GM18519 (cell line): ENCODE results near the gene TRAK1.

Experiments
- ATAC-seq: cut with Tn5 transposase; IDR thresholded peaks from one replicate; pipeline ENCODE4 v1.9.1; 2021; ENCODE audit warnings: mild to moderate bottlenecking, moderate library complexity; ENCODE audit not compliant: unreplicated experiment, low FRiP score

TRAK1 gene

GRCh38 chr3:42267878-42268277 is 176.7 kb downstream of the TRAK1 start:
- ATAC-seq: no peak

DNA sequence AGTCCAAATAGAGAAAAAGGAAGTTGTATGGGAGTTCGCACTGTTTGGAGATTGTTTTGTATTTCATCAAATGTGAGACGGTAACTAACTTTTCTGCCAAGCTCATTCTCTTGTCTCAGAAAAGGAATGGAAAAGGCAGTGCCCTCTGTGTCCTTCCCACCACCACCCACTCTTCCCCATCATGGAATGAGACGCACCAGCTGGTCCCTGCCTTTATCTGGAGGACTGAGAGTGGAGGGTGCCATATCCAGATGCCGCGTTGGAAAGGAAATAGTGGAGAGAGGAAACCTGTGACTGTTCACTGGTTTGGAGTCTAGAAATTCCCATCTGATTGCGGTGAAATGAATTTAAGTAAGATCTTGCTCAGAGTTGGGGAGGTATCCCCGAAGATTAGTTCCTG is 178.5 kb downstream of the TRAK1 start:
- ATAC-seq: no peak

DNA sequence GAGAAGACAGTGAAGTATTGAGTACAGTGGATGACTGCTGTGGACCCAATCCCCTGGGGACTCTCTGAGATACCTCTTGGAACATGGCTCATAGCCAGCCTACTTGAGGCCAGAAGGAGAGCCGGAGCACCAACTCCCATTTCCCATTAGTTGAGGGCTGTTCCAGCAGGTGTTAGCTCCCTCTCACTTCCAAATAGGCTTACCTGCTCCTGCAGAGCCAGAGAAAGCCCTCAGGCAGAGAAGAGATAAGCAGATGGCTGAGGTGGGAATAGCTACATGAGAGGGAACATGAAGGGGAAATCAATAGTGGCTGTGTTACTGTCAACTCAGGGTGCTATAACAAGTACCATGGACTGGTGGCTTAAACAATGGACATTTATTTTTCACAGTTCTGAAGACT is 179.4 kb downstream of the TRAK1 start:
- ATAC-seq: no peak

GRCh38 chr3:42271786-42272185 is 180.6 kb downstream of the TRAK1 start:
- ATAC-seq: no peak

DNA sequence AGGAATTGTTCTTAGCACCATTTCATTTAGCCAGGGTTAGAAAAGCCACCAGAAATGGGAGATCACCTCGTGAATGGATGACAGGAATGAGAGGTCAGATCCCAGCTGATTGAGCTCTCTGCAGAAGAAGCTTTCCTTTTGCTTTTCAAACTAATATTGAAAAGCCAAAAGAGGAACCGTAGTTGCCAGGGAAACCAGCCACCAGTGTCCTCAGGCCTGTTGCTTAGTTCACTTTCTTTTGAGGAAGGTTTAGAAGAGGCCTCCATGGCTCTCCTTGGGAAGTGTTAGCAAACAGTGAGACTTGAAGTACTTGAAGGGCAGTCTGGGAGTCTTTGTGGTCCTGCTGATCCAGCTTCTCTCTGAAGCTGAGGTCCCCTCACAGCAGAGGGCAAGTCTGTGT is 182.2 kb downstream of the TRAK1 start:
- ATAC-seq: no peak

- no peak for ATAC-seq
Observed at GRCh38 chr3:42274266-42274665, 183.1 kb downstream of the TRAK1 start.

DNA sequence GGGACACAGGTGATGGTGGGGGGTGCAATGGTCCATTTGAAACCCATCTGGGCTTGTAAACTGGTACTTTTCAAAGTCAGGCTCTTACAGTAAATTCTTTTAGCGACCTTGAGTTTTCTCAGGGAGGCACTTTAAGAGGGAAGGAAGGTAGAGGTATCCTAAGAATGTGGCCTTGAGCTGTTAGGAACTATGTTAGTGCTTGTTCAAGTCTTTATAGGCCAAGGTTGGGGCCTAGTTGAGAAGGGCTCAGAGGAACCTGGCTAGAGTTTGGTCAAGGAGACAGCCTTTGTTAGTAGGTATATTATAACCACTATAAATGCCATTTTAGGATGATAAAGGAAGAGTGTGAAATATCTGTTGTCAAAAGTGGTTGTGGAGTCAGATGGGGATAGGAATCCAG is 184.1 kb downstream of the TRAK1 start:
- no peak for ATAC-seq
